K562 (cell line): Measurements from ENCODE around the gene SMNDC1. TPM values are rescaled to one million over a fixed set of nuclear protein-coding genes. Genes with fewer than 3 reads are reported as not detected.
A peak's percentile ranks its signal among the peaks of the same experiment; 100 is the strongest.

ENCODE experiments used
- AFF4 ChIP-seq: sonication (generic); formaldehyde crosslinking; IDR thresholded peaks from 2 replicates; pipeline ENCODE4 v1.8.0; 2023; ENCODE audit warnings: mild to moderate bottlenecking, missing genetic modification reagents
- CSDE1 ChIP-seq, 2 experiments: fragments of 450-650 bp; IDR thresholded peaks; 2 replicates each; pipeline ENCODE4 v1.6.1; 2016; ENCODE audit warnings: mild to moderate bottlenecking in 1 of 2
- EP400 ChIP-seq: fragments of 450-650 bp; IDR thresholded peaks from 2 replicates; pipeline ENCODE4 v1.6.1; 2017; ENCODE audit warnings: antibody characterized with exemption, mild to moderate bottlenecking, moderate library complexity
- GATA2 ChIP-seq: sonication (generic); formaldehyde crosslinking; IDR thresholded peaks from 2 replicates; pipeline ENCODE4 v1.4.0; 2020; ENCODE audit warnings: mild to moderate bottlenecking, missing genetic modification reagents
- HBP1 ChIP-seq: fragments of 450-650 bp; formaldehyde crosslinking; IDR thresholded peaks from 2 replicates; pipeline ENCODE4 v1.4.0; 2022; ENCODE audit warnings: missing genetic modification characterization
- HDAC3 ChIP-seq: fragments of 450-650 bp; IDR thresholded peaks from 2 replicates; pipeline ENCODE4 v1.6.1; 2018; ENCODE audit warnings: borderline replicate concordance, mild to moderate bottlenecking, moderate library complexity; ENCODE audit not compliant: partially characterized antibody
- ILK ChIP-seq: fragments of 450-650 bp; IDR thresholded peaks from 2 replicates; pipeline ENCODE4 v1.6.1; 2016; ENCODE audit warnings: missing genetic modification characterization, low read depth, mild to moderate bottlenecking, missing compliant biosample characterization, moderate library complexity, borderline replicate concordance
- MECOM ChIP-seq: fragments of 250-450 bp; sonication (Bioruptor Pico); IDR thresholded peaks from 2 replicates; pipeline ENCODE4 v1.8.0; 2022; ENCODE audit warnings: inconsistent platforms
- OTX1 ChIP-seq: fragments of 450-650 bp; formaldehyde crosslinking; IDR thresholded peaks from 2 replicates; pipeline ENCODE4 v1.4.0; 2022; ENCODE audit warnings: mild to moderate bottlenecking
- PATZ1 ChIP-seq: fragments of 250-450 bp; sonication (Bioruptor Pico); IDR thresholded peaks from 2 replicates; pipeline ENCODE4 v1.5.0; 2020; ENCODE audit warnings: mild to moderate bottlenecking, borderline replicate concordance
- PURB ChIP-seq: sonication (generic); formaldehyde crosslinking; IDR thresholded peaks from 2 replicates; pipeline ENCODE4 v1.9.0; 2021; ENCODE audit warnings: low read depth, mild to moderate bottlenecking, missing genetic modification reagents
- RAD51 ChIP-seq: fragments of 450-650 bp; IDR thresholded peaks from 2 replicates; pipeline ENCODE4 v1.7.1; 2016; ENCODE audit warnings: low read depth, mild to moderate bottlenecking, borderline replicate concordance
- SIRT6 ChIP-seq: IDR thresholded peaks from one replicate; pipeline ENCODE4 v1.6.1; 2012; ENCODE audit warnings: low read depth, mild to moderate bottlenecking, control low read depth, inconsistent platforms, low read length, moderate library complexity
- SMC3 ChIP-seq: conservative IDR thresholded peaks from 2 replicates; pipeline ENCODE4 v1.6.1; 2011; ENCODE audit warnings: low read depth, low read length, improper control_type of control experiment; ENCODE audit not compliant: insufficient read depth
- SP1 ChIP-seq: sonication (generic); formaldehyde crosslinking; IDR thresholded peaks from 2 replicates; pipeline ENCODE4 v1.8.1; 2022; ENCODE audit warnings: mild to moderate bottlenecking, missing genetic modification reagents
- TAF15 ChIP-seq: fragments of 200-400 bp; formaldehyde crosslinking; IDR thresholded peaks from 2 replicates; pipeline ENCODE4 v1.6.1; 2017; ENCODE audit warnings: mild to moderate bottlenecking, low read depth, low read length, moderate library complexity
- ZNF280A ChIP-seq: fragments of 450-650 bp; IDR thresholded peaks from 2 replicates; pipeline ENCODE4 v1.6.1; 2018; ENCODE audit warnings: mild to moderate bottlenecking, low read depth; ENCODE audit not compliant: partially characterized antibody
- polyA plus RNA-seq, 8 experiments: library from polyadenylated mRNA; depleted of rRNA in 4 of 8; stranded (reverse) in 5 of 8; unstranded in 3 of 8; fragments of >200 nt; fragmentation: Nextera tagmentation in 2 of 8; fragmentation: Illumina TruSeq in 1 of 8; extraction: Ambion mirVana in 2 of 8; extraction: Trizol in 1 of 8; gene quantifications; 2 replicates each; pipeline versions ENCODE4 v1.2.1 to v1.2.3, GENCODE V29; 2011 to 2014; ENCODE audit warnings: inconsistent platforms in 1 of 8, missing spikeins in 1 of 8
- total RNA-seq, 7 experiments: library from RNA; depleted of rRNA in 6 of 7; stranded (reverse); fragments of >200 nt in 6 of 7; fragmentation: Illumina TruSeq in 2 of 7; extraction: Trizol in 2 of 7; gene quantifications; 2 replicates each; pipeline versions ENCODE4 v1.2.1 to v1.2.3, GENCODE V29; 2011 to 2021; ENCODE audit warnings: low replicate concordance in 1 of 7

SMNDC1 gene
- total and polyA plus RNA-seq, 9 of the 15 experiments (the other 6 are each of a cell fraction or from before 2014, with no cell fraction given) = 6.8 to 35.8 (median 12.3) TPM

GRCh38 chr10:110305767-110306451 is 1.2 kb upstream of the SMNDC1 start (continued):
- TF ChIP-seq ILK (no peak), TAF15 (no peak), RAD51 (no peak), HBP1 (CRISPR knock-in tag) (no peak), SP1 (CRISPR knock-in tag) (no peak), ZNF280A (no peak), MECOM (CRISPR knock-in tag) (no peak), AFF4 (CRISPR knock-in tag) (no peak), EP400 (peak; percentile 33; the same call in 1 of the 2 replicates), SIRT6 (no peak), HDAC3 (no peak), PATZ1 (CRISPR knock-in tag) (no peak), OTX1 (CRISPR knock-in tag) (no peak), PURB (CRISPR knock-in tag) (no peak), SMC3 (0 out of 2 replicates have a peak, but pooled peaks have one; percentile 12), CSDE1 (IDR thresholded peaks at IDR 0.05) (no peak), GATA2 (no peak)
